HG03460 (cell line): ENCODE results near the gene MAP2.
A peak's percentile ranks its signal among the peaks of the same experiment; 100 is the strongest.

Source experiments
- ATAC-seq: cut with Tn5 transposase; IDR thresholded peaks from one replicate; pipeline ENCODE4 v1.9.1; 2021; ENCODE audit not compliant: unreplicated experiment

The MAP2 gene

GRCh38 chr2:209525331-209525730, 101.5 kb downstream of the MAP2 start:
- no peak for ATAC-seq

- ATAC-seq: peak; percentile 41
These were observed 102.0 kb downstream of the MAP2 start for GRCh38 chr2:209525834-209526281.

GRCh38 chr2:209526561-209526960, 102.7 kb downstream of the MAP2 start:
- no peak for ATAC-seq

GRCh38 chr2:209529579-209529978, 105.7 kb downstream of the MAP2 start:
- no peak for ATAC-seq

- no peak for ATAC-seq
These were observed 108.5 kb downstream of the MAP2 start for GRCh38 chr2:209532321-209532720.

GRCh38 chr2:209533391-209533790, 109.5 kb downstream of the MAP2 start:
- ATAC-seq: no peak

GRCh38 chr2:209534228-209534627, 110.4 kb downstream of the MAP2 start:
- ATAC-seq: no peak

GRCh38 chr2:209536363-209536762, 112.5 kb downstream of the MAP2 start:
- no peak for ATAC-seq

GRCh38 chr2:209547726-209548125, 123.9 kb downstream of the MAP2 start:
- ATAC-seq: no peak

GRCh38 chr2:209549589-209549988, 125.7 kb downstream of the MAP2 start:
- ATAC-seq: no peak

GRCh38 chr2:209553913-209554312, 130.1 kb downstream of the MAP2 start:
- no peak for ATAC-seq

GRCh38 chr2:209556354-209556961, 132.6 kb downstream of the MAP2 start:
- peak; percentile 70 for ATAC-seq

GRCh38 chr2:209560911-209561310, 137.1 kb downstream of the MAP2 start:
- no peak for ATAC-seq

- no peak for ATAC-seq
These were observed 139.6 kb downstream of the MAP2 start for GRCh38 chr2:209563453-209563852.

GRCh38 chr2:209564816-209565215, 141.0 kb downstream of the MAP2 start:
- ATAC-seq: no peak

GRCh38 chr2:209565896-209566582, 142.2 kb downstream of the MAP2 start:
- no peak for ATAC-seq

- no peak for ATAC-seq
These were observed 146.3 kb downstream of the MAP2 start for GRCh38 chr2:209570194-209570593.

- no peak for ATAC-seq
These were observed 150.7 kb downstream of the MAP2 start for GRCh38 chr2:209574515-209574914.

- ATAC-seq: no peak
These were observed 153.8 kb downstream of the MAP2 start for GRCh38 chr2:209577376-209578357.

GRCh38 chr2:209578394-209579001, 154.7 kb downstream of the MAP2 start:
- no peak for ATAC-seq

GRCh38 chr2:209579230-209579749, 155.4 kb downstream of the MAP2 start:
- ATAC-seq: no peak
